Naive thymus-derived CD4-positive, alpha-beta T cell (primary cell): ENCODE data around the gene IGSF6. TPM values are rescaled to one million over a fixed set of nuclear protein-coding genes. Genes with fewer than 3 reads are reported as not detected.

Experiments used
- ATAC-seq: fragments of 150-1000 bp; cut with Tn5 transposase; 2 replicates; pipeline ENCODE4 v1.10.0; 2021; ENCODE audit warnings: mild to moderate bottlenecking, moderate library complexity
- CTCF ChIA-PET: fragments of 350-600 bp; sonication (Branson Sonifier 250); formaldehyde crosslinking; loops from one replicate; lab custom pipeline; 2021; ENCODE audit warnings: antibody characterized with exemption; lab: Charles Lee
- POLR2A ChIA-PET: fragments of 350-600 bp; sonication (Branson Sonifier 250); formaldehyde crosslinking; loops from one replicate; lab custom pipeline; 2021; ENCODE audit warnings: antibody characterized with exemption, inconsistent platforms; lab: Charles Lee
- DNase-seq, 9 donors: peaks; one replicate each; pipeline versions ENCODE4 v3.0.0 to v3.0.0-alpha.2; 2020 to 2022; ENCODE audit warnings: mixed read lengths in 1 of 9
- H3K27ac ChIP-seq: one replicate; pipeline ENCODE4 v1.7.0; 2013; ENCODE audit warnings: mild to moderate bottlenecking, low read depth, low read length, moderate library complexity
- H3K27me3 ChIP-seq, 2 donors: one replicate each; pipeline ENCODE4 v1.7.0; 2013; ENCODE audit warnings: low read length in 2 of 2, mild to moderate bottlenecking in 2 of 2, moderate library complexity in 2 of 2; ENCODE audit not compliant: control insufficient read depth in 2 of 2, insufficient read depth in 2 of 2
- H3K36me3 ChIP-seq, 3 experiments: 1 replicate in 2 of 3; 2 replicates in 1 of 3; pipeline ENCODE4 v1.7.0; 2013; ENCODE audit warnings: low read length in 3 of 3, mild to moderate bottlenecking in 3 of 3, moderate library complexity in 1 of 3; ENCODE audit not compliant: insufficient read depth in 3 of 3, control insufficient read depth in 2 of 3
- H3K4me1 ChIP-seq, 2 donors: one replicate each; pipeline ENCODE4 v1.7.0; 2013; ENCODE audit warnings: low read length in 2 of 2, mild to moderate bottlenecking in 2 of 2, moderate library complexity in 1 of 2; ENCODE audit not compliant: control insufficient read depth in 2 of 2, insufficient read depth in 2 of 2
- H3K4me3 ChIP-seq: 2 replicates; pipeline ENCODE4 v1.7.0; 2013; ENCODE audit warnings: mild to moderate bottlenecking, low read length
- H3K9me3 ChIP-seq, 3 experiments: 1 replicate in 2 of 3; 2 replicates in 1 of 3; pipeline ENCODE4 v1.7.0; 2013; ENCODE audit warnings: low read length in 3 of 3; ENCODE audit not compliant: control insufficient read depth in 2 of 3
- H3K27ac Mint-ChIP-seq, 9 donors: one replicate each; pipeline ENCODE4 v1.8.0; 2020 to 2022; ENCODE audit warnings: mixed read lengths in 9 of 9, mild to moderate bottlenecking in 8 of 9, moderate library complexity in 5 of 9, inconsistent platforms in 2 of 9
- H3K27me3 Mint-ChIP-seq, 5 donors: one replicate each; pipeline ENCODE4 v1.8.0; 2021 to 2022; ENCODE audit warnings: mixed read lengths in 5 of 5, mild to moderate bottlenecking in 1 of 5
- H3K36me3 Mint-ChIP-seq, 5 donors: one replicate each; pipeline ENCODE4 v1.8.0; 2020 to 2022; ENCODE audit warnings: mixed read lengths in 5 of 5, mild to moderate bottlenecking in 3 of 5, inconsistent platforms in 1 of 5
- H3K4me1 Mint-ChIP-seq, 7 donors: one replicate each; pipeline ENCODE4 v1.8.0; 2020 to 2022; ENCODE audit warnings: mixed read lengths in 7 of 7, mild to moderate bottlenecking in 3 of 7, inconsistent platforms in 1 of 7
- H3K4me3 Mint-ChIP-seq, 10 donors: one replicate each; pipeline ENCODE4 v1.8.0; 2020 to 2022; ENCODE audit warnings: mild to moderate bottlenecking in 10 of 10, mixed read lengths in 10 of 10, moderate library complexity in 6 of 10, inconsistent platforms in 2 of 10
- H3K9me3 Mint-ChIP-seq, 11 donors: one replicate each; pipeline ENCODE4 v1.8.0; 2020 to 2022; ENCODE audit warnings: mixed read lengths in 11 of 11, mild to moderate bottlenecking in 4 of 11, inconsistent platforms in 1 of 11, moderate library complexity in 1 of 11
- intact Hi-C, 2 donors: fragments of 100-400 bp; cut with micrococcal nuclease; formaldehyde crosslinking; loops; one replicate each; pipeline ENCODE4 v1.15.1; 2023
- polyA plus RNA-seq, 2 donors: library from polyadenylated mRNA; unstranded; fragments of 300-500 nt; fragmentation: Illumina TruSeq; gene quantifications; one replicate each; pipeline ENCODE4 v1.2.3, GENCODE V29; 2021
- total RNA-seq, 6 experiments: library from RNA in 5 of 6; stranded (reverse) in 5 of 6; gene quantifications; 1 replicate in 5 of 6; 2 replicates in 1 of 6; pipeline ENCODE4 v1.2.3 and lab custom pipeline; 2021 to 2026

The IGSF6 gene
- total and polyA plus RNA-seq, 7 experiments from 2014 or later: 0.33 to 25.7 (median 2.3) TPM

- DNase-seq (peak in 7 of 9 donors; percentile 50 to 71 (median 66)), ATAC-seq (peak; percentile 72)
- CTCF ChIA-PET: interaction anchor here (0.6 to 3.5 kb wide), 31 partner anchors 8 to 604 kb away, joined by 3 to 61 read pairs (median 4); no protein-coding TSS in a partner anchor
- Mint-ChIP-seq H3K27ac (peak overlapping the region in 8 of 9 donors; percentile 5 to 87 (median 26)), H3K27me3 (no peaks in the 10 kb centered on the region), H3K4me3 (peak overlapping the region in 5 of 10 donors; percentile 7 to 48 (median 33)), H3K4me1 (peaks cover 20 to 45% (median 37%) of the 10 kb centered on the region in 7 donors), H3K36me3 (peaks cover 0 to 9% (median 3%) of the 10 kb centered on the region in 5 donors), H3K9me3 (no peaks in the 10 kb centered on the region)
- H3K9me3 ChIP-seq: no peaks in the 10 kb centered on the region
- H3K27ac ChIP-seq: no peak overlapping the region
- H3K27me3 ChIP-seq: no peaks in the 10 kb centered on the region
- POLR2A ChIA-PET: interaction anchor here (1.1 to 1.3 kb wide), 2 partner anchors 12 to 54 kb away, joined by 4 to 7 read pairs; no protein-coding TSS in a partner anchor
- H3K4me1 ChIP-seq: peaks cover 16 to 24% of the 10 kb centered on the region in 2 donors
- H3K36me3 ChIP-seq: peaks cover 0 to 15% (median 6%) of the 10 kb centered on the region in 3 experiments
- intact Hi-C loops: loop anchor here (1.0 to 5.0 kb wide), 6 partner anchors 12 to 532 kb away; no protein-coding TSS in a partner anchor
- no peak overlapping the region for H3K4me3 ChIP-seq
These were observed 4.7 kb upstream of the IGSF6 start for GRCh38 chr16:21656795-21657768.

- H3K9me3 ChIP-seq: no peaks in the 10 kb centered on the region
- Mint-ChIP-seq H3K4me1 (peaks cover 13 to 43% (median 29%) of the 10 kb centered on the region in 7 donors), H3K36me3 (peaks cover 0 to 9% (median 3%) of the 10 kb centered on the region in 5 donors), H3K27ac (peak overlapping the region in 4 of 9 donors; percentile 1 to 67 (median 32)), H3K4me3 (no peak overlapping the region), H3K27me3 (no peaks in the 10 kb centered on the region), H3K9me3 (no peaks in the 10 kb centered on the region)
- ChIA-PET POLR2A (no interaction called here), CTCF (interaction anchor here (3.5 kb wide), 1 partner anchor 10 kb away, joined by 51 read pairs; no protein-coding TSS in a partner anchor)
- ATAC-seq (no peak), DNase-seq (no peak)
- H3K4me1 ChIP-seq: peaks cover 5 to 18% of the 10 kb centered on the region in 2 donors
- H3K4me3 ChIP-seq: no peak overlapping the region
- no peak overlapping the region for H3K27ac ChIP-seq
- peaks cover 0 to 15% (median 6%) of the 10 kb centered on the region in 3 experiments for H3K36me3 ChIP-seq
- no peaks in the 10 kb centered on the region for H3K27me3 ChIP-seq
- intact Hi-C loops: loop anchor here in 1 of 2 donors (5.0 kb wide), 1 partner anchor 52 kb away; no protein-coding TSS in a partner anchor
These were observed 2.5 kb upstream of the IGSF6 start for GRCh38 chr16:21654881-21655280.

GRCh38 chr16:21654466-21654865 is 2.1 kb upstream of the IGSF6 start:
- H3K4me3 ChIP-seq: no peak overlapping the region
- H3K36me3 ChIP-seq: peaks cover 0 to 15% (median 6%) of the 10 kb centered on the region in 3 experiments
- peaks cover 5 to 18% of the 10 kb centered on the region in 2 donors for H3K4me1 ChIP-seq
- Mint-ChIP-seq H3K27me3 (no peaks in the 10 kb centered on the region), H3K4me1 (peaks cover 13 to 44% (median 29%) of the 10 kb centered on the region in 7 donors), H3K36me3 (peaks cover 0 to 9% (median 3%) of the 10 kb centered on the region in 5 donors), H3K4me3 (no peak overlapping the region), H3K27ac (peak overlapping the region in 4 of 9 donors; percentile 1 to 67 (median 32)), H3K9me3 (no peaks in the 10 kb centered on the region)
- ChIA-PET CTCF (interaction anchor here (3.5 kb wide), 1 partner anchor 10 kb away, joined by 51 read pairs; no protein-coding TSS in a partner anchor), POLR2A (interaction anchor here (1.4 kb wide), 1 partner anchor 7 kb away, joined by 4 read pairs; no protein-coding TSS in a partner anchor)
- intact Hi-C loops: no loop called here
- no peak for DNase-seq
- H3K27me3 ChIP-seq: no peaks in the 10 kb centered on the region
- ATAC-seq: no peak
- no peaks in the 10 kb centered on the region for H3K9me3 ChIP-seq
- H3K27ac ChIP-seq: no peak overlapping the region

GRCh38 chr16:21653571-21653970 is 1.2 kb upstream of the IGSF6 start:
- ChIA-PET CTCF (interaction anchor here (1.1 kb wide), 1 partner anchor 55 kb away, joined by 3 read pairs; no protein-coding TSS in a partner anchor), POLR2A (interaction anchor here (1.4 kb wide), 1 partner anchor 8 kb away, joined by 4 read pairs; no protein-coding TSS in a partner anchor)
- Histone ChIP-seq H3K27me3 (no peaks in the 10 kb centered on the region), H3K4me1 (peaks cover 11 to 21% of the 10 kb centered on the region in 2 donors), H3K36me3 (peaks cover 0 to 15% (median 6%) of the 10 kb centered on the region in 3 experiments), H3K4me3 (no peak overlapping the region), H3K9me3 (no peaks in the 10 kb centered on the region), H3K27ac (no peak overlapping the region)
- no peaks in the 10 kb centered on the region for H3K9me3 Mint-ChIP-seq
- H3K36me3 Mint-ChIP-seq: peaks cover 0 to 9% (median 3%) of the 10 kb centered on the region in 5 donors
- H3K4me1 Mint-ChIP-seq: peaks cover 16 to 49% (median 33%) of the 10 kb centered on the region in 7 donors
- no peak overlapping the region for H3K27ac Mint-ChIP-seq
- H3K27me3 Mint-ChIP-seq: no peaks in the 10 kb centered on the region
- no peak for DNase-seq
- intact Hi-C loops: no loop called here
- peak; percentile 26 for ATAC-seq
- H3K4me3 Mint-ChIP-seq: no peak overlapping the region

- DNase-seq: no peak
- H3K27ac Mint-ChIP-seq: peak overlapping the region in 3 of 9 donors; percentile 25 to 42 (median 27)
- peaks cover 0 to 9% (median 3%) of the 10 kb centered on the region in 5 donors for H3K36me3 Mint-ChIP-seq
- no peaks in the 10 kb centered on the region for H3K9me3 Mint-ChIP-seq
- H3K4me3 Mint-ChIP-seq: no peak overlapping the region
- H3K27ac ChIP-seq: no peak overlapping the region
- POLR2A ChIA-PET: interaction anchor here (0.6 kb wide), 1 partner anchor 74 kb away, joined by 3 read pairs; no protein-coding TSS in a partner anchor
- H3K27me3 Mint-ChIP-seq: no peaks in the 10 kb centered on the region
- H3K36me3 ChIP-seq: peaks cover 0 to 15% (median 6%) of the 10 kb centered on the region in 3 experiments
- CTCF ChIA-PET: interaction anchor here (0.7 kb wide), 1 partner anchor 55 kb away, joined by 3 read pairs; no protein-coding TSS in a partner anchor
- H3K4me1 ChIP-seq: peaks cover 26 to 30% of the 10 kb centered on the region in 2 donors
- no peak for ATAC-seq
- peaks cover 15 to 51% (median 35%) of the 10 kb centered on the region in 7 donors for H3K4me1 Mint-ChIP-seq
- no peaks in the 10 kb centered on the region for H3K9me3 ChIP-seq
- intact Hi-C loops: no loop called here
- no peak overlapping the region for H3K4me3 ChIP-seq
- no peaks in the 10 kb centered on the region for H3K27me3 ChIP-seq
These were observed 893 bp downstream of the IGSF6 start for GRCh38 chr16:21651515-21651914.

GRCh38 chr16:21650521-21650920 is 1.9 kb downstream of the IGSF6 start:
- Mint-ChIP-seq H3K4me3 (no peak overlapping the region), H3K4me1 (peaks cover 16 to 56% (median 43%) of the 10 kb centered on the region in 7 donors), H3K36me3 (peaks cover 0 to 5% (median 3%) of the 10 kb centered on the region in 5 donors), H3K9me3 (no peaks in the 10 kb centered on the region), H3K27me3 (no peaks in the 10 kb centered on the region), H3K27ac (peak overlapping the region in 2 of 9 donors; percentile 18 to 25)
- Histone ChIP-seq H3K4me3 (no peak overlapping the region), H3K27me3 (no peaks in the 10 kb centered on the region), H3K27ac (no peak overlapping the region), H3K9me3 (no peaks in the 10 kb centered on the region), H3K36me3 (peaks cover 0 to 10% (median 6%) of the 10 kb centered on the region in 3 experiments), H3K4me1 (peaks cover 36 to 37% of the 10 kb centered on the region in 2 donors)
- CTCF ChIA-PET: no interaction called here
- intact Hi-C loops: no loop called here
- DNase-seq (no peak), ATAC-seq (no peak)
- POLR2A ChIA-PET: interaction anchor here (0.7 kb wide), 1 partner anchor 60 kb away, joined by 4 read pairs; no protein-coding TSS in a partner anchor
